ENCODE results near the gene EP300. TPM values are rescaled to one million over a fixed set of nuclear protein-coding genes. Genes with fewer than 3 reads are reported as not detected.
"Not testable (repeated sequence)": the region's sequence is repeated elsewhere in the genome, so short reads cannot be mapped to it uniquely, and the experiment has no call there.

Gene EP300
- total RNA-seq (2014; rRNA removed; shearing (Covaris generic)) = 22.3 TPM in 2 replicates
- 3.6 and 54.3 TPM in 2 replicates for polyA plus RNA-seq (2014; cell fraction: nucleus; rRNA removed)

- peak; percentile 78 for DNase-seq (ENCODE audit: extremely low read depth, low read depth)
Observed at GRCh38 chr22:41092023-41092817, at the start of gene EP300. TSS of gene EP300 (plus strand) at chr22:41092592. CDS start at chr22:41093005, 413 bp downstream.

- no peak for DNase-seq (ENCODE audit: extremely low read depth, low read depth)
Observed at GRCh38 chr22:41043722-41044121, 48.7 kb upstream of the EP300 start.

- DNase-seq (ENCODE audit: extremely low read depth, low read depth) = not testable (repeated sequence)
Observed at GRCh38 chr22:41045575-41045974, 46.8 kb upstream of the EP300 start.

GRCh38 chr22:41047801-41048211, 44.6 kb upstream of the EP300 start:
- no peak for DNase-seq (ENCODE audit: extremely low read depth, low read depth)

DNA sequence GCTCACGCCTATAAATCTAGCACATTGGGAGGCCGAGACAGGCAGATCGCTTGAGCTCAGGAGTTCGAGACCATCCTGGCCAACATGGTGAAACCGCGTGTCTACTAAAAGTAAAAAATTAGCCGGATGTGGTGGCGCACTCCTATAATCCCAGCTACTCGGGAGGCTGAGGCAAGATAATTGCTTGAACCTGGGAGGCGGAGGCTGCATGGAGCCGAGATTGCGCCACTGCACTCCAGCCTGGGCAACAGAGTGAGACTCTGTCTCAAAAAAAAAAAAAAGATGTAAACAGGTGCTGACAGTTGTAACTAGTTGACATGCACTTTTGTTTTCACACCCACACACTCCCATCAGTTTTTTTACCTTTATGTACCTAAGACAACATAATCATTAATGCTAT, 44.0 kb upstream of the EP300 start:
- not testable (repeated sequence) for DNase-seq (ENCODE audit: extremely low read depth, low read depth)

DNA sequence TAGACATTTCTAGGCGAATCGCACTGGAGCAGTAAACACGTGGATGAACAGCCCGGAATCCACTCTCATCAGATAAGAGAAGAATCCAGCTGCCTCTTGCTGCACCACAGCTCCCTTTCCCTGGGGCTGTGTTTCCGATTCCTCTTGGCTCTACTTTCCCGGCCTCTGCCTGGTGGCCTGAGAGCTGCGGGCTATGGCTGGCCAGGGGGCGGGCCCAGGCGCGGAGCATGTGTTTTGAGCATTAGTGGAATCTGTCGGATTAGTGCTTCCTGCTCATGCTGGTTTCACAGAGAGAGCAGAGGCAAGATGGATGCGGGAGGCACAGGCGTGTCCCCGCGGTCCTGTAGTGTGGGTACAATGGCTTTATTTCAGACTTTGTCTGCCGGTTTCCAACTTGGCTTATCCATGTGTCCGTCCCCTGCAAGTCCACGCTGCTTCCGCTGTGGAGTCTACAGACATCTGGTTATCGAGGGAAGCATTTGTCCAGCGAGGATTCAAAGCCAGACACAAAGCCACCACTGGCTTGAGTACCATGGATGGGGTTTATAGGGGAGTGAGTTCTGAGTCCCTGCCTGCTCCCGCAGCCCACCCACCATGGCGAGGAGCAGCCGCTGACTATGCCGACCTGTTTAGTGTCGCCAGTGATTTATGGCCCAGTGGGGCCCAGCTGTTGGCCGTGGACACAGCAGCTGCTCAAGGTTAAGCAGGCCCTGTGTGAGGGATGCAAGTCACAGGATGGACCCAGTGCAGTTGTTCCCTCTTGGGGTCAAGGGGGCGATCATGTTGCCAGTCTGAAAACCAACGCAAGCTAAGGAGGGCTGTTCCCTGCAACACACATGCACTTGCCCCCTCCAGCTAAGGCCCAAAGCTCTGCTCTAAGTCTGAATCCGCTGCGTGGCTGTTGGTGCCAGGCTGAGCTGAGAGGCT, 43.3 kb upstream of the EP300 start:
- DNase-seq (ENCODE audit: extremely low read depth, low read depth) = no peak

- not testable (repeated sequence) for DNase-seq (ENCODE audit: extremely low read depth, low read depth)
Observed at GRCh38 chr22:41049795-41050194, 42.6 kb upstream of the EP300 start.

GRCh38 chr22:41050883-41051282, 41.5 kb upstream of the EP300 start:
- no peak for DNase-seq (ENCODE audit: extremely low read depth, low read depth)

- DNase-seq (ENCODE audit: extremely low read depth, low read depth) = no peak
Observed at GRCh38 chr22:41052661-41053490, 39.5 kb upstream of the EP300 start.

DNA sequence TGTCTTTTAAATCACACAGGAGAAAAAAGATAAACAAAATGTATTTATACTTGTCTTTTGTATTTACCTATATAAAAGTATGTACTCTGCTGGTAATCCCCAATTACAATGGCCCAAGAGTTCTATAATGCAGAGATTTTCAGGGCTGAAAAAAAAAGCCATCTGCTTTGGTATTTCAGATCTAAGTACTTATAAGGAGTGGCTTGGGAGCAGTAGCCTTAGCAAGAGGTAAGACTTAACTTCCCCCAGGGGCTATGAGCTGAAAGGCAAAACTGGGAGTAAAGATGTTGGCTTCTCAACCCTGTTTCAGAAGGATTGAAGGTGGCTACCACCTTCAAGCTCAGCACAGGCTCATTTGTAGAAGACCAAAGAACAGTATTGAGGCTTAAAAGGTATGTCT, 35.3 kb upstream of the EP300 start:
- no peak for DNase-seq (ENCODE audit: extremely low read depth, low read depth)

DNA sequence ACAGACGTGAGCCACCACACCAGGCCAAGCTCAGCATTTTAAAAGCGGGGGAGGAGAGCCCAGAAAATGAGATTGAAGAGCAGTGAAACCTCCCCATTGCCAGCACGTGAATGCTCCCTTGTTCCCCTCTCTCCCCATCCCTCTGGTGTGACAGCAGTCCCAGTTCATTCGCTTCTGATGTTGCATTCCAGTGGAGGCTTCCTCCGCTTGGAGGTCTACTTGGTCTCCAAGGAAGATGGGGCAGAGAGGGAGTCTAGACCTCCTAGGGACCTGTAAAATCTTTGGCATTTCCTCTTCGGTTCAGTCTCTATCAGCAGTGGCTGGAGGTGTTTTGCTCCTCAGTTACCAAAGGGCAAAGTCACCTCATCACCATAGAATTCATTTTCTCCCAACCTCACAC, 30.2 kb upstream of the EP300 start:
- no peak for DNase-seq (ENCODE audit: extremely low read depth, low read depth)

DNA sequence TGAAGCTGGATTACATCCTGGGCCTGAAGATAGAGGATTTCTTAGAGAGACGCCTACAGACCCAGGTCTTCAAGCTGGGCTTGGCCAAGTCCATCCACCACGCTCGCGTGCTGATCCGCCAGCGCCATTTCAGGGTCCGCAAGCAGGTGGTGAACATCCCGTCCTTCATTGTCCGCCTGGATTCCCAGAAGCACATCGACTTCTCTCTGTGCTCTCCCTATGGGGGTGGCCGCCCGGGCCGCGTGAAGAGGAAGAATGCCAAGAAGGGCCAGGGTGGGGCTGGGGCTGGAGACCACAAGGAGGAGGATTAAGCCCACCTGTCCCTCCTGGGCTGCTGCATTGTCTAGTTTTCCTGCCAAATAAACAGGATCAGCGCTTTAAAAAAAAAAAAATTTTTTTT, 28.1 kb upstream of the EP300 start:
- DNase-seq (ENCODE audit: extremely low read depth, low read depth) = not testable (repeated sequence)

DNA sequence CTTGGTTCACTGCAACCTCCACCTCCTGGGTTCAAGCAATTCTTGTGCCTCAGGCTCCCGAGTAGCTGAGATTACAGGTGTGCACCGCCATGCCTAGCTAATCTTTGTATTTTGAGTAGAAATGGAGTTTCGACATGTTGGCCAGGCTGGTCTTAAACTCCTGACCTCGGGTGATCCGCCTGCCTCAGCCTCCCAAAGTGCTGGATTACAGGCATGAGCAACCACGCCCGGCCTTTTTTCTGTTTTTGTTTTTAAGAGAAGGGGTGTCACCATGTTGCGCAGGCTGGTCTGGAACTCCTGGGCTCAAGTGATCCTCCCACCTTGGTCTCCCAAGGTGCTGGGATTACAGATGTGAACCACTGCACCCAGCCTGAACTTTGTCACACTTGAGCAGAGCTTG, 26.1 kb upstream of the EP300 start:
- not testable (repeated sequence) for DNase-seq (ENCODE audit: extremely low read depth, low read depth)

DNA sequence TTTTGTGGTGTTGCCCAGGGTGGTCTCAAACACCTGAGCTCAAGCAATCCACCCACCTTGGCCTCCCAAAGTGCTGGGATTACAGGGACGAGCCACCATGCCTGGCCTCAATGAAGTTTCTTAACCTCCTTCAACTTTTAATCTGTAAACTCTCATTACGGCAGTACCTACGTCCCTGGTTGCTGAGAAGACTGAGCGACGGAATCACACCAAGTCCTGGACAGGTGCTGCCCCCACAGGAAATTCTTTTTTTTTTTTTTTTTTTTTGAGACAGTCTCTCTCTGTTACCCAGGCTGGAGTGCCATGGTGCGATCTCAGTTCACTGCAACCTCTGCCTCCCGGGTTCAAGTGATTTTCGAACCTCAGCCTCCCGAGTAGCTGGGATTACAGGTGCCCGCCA, 24.4 kb upstream of the EP300 start:
- not testable (repeated sequence) for DNase-seq (ENCODE audit: extremely low read depth, low read depth)

GRCh38 chr22:41070665-41071331, 21.6 kb upstream of the EP300 start:
- no peak for DNase-seq (ENCODE audit: extremely low read depth, low read depth)

GRCh38 chr22:41074061-41074460, 18.3 kb upstream of the EP300 start:
- DNase-seq (ENCODE audit: extremely low read depth, low read depth) = no peak

DNA sequence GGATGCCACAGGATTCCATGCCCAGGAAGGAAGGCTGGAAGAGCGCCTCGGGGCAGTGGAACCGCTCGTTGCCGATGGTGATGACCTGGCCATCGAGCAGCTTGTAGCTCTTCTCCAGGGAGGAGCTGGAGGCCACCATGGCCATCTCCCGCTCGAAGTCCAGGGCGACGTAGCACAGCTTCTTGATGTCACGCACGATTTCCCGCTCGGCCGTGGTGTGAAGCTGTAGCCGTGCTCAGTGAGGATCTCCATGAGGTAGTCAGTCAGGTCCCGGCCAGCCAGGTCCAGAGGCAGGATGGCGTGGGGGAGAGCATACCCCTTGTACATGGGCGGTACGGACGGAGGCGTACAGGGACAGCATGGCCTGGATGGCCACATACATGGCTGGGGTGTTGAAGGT, 17.9 kb upstream of the EP300 start:
- no peak for DNase-seq (ENCODE audit: extremely low read depth, low read depth)

DNA sequence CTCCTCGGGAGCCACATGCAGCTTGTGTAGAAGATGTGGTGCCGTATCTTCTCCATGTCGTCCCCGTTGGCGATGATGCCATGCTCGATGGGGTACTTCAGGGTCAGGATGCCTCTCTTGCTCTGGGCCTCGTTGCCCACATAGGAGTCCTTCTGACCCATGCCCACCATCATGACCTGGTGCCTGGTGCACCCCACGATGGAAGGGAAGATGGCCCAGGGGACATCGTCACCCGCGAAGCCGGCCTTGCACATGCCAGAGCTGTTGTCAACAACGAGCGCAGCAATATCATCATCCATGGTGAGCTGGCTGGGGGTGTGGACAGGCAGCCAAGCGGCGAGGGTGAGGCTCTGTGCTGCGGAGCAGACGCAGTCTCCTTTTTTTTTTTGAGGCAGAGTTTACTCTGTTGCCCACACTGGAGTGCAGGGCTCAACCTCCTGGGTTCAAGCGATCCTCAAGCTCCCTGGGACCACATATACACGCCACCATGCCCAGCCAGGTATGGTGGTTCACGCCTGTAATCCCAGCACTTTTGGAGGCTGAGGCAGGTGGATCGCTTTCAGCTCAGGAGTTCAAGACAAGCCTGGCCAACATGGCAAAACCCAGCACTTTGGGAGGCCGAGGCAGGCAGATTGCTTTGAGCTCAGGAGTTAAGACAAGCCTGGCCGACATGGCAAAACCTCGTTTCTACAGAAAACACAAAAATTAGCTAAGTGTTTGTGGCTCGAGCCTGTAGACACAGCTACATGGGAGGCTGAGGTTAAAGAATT, 17.3 kb upstream of the EP300 start:
- DNase-seq (ENCODE audit: extremely low read depth, low read depth) = no peak

- DNase-seq (ENCODE audit: extremely low read depth, low read depth) = no peak
Observed at GRCh38 chr22:41075946-41076345, 16.4 kb upstream of the EP300 start.
